ENCODE measurements around the gene TSPY1.
"Not testable (repeated sequence)": the region's sequence is repeated elsewhere in the genome, so short reads cannot be mapped to it uniquely, and the experiment has no call there.

Gene TSPY1, protein sequence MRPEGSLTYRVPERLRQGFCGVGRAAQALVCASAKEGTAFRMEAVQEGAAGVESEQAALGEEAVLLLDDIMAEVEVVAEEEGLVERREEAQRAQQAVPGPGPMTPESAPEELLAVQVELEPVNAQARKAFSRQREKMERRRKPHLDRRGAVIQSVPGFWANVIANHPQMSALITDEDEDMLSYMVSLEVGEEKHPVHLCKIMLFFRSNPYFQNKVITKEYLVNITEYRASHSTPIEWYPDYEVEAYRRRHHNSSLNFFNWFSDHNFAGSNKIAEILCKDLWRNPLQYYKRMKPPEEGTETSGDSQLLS

DNA sequence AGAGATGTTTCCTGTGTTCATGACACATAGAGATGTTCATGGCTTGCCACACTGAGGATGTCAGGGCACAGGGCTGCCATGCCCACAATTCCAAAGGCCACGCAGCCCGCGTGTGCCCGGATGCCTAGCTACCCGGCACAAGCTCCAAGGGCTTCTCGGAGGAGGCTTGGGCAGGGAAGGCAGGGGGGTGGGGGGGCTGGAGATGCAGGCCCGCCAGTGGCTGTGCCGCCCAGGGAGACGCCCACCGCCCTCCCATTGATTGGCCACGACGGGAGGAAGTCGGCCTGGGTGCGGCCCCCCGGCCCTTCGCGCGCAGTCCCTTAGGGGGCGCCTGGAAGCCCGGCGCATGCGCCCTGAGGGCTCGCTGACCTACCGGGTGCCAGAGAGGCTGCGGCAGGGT lies at the start of gene TSPY1:
Gene TSPY1 (plus strand): TSS at position 301 of the 400 bp plus-strand sequence. CDS start 46 bp downstream, at position 347.
- not testable (repeated sequence) for H3K9ac ChIP-seq (ENCODE audit: low read depth, low read length); H3K27ac ChIP-seq (ENCODE audit: low read depth, low read length)

DNA sequence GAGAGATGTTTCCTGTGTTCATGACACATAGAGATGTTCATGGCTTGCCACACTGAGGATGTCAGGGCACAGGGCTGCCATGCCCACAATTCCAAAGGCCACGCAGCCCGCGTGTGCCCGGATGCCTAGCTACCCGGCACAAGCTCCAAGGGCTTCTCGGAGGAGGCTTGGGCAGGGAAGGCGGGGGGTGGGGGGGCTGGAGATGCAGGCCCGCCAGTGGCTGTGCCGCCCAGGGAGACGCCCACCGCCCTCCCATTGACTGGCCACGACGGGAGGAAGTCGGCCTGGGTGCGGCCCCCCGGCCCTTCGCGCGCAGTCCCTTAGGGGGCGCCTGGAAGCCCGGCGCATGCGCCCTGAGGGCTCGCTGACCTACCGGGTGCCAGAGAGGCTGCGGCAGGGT lies 20.2 kb downstream of the TSPY1 start, which contains the start of gene TSPY9:
Gene TSPY9 (plus strand): TSS at position 301 of the 400 bp plus-strand sequence. CDS start 46 bp downstream, at position 347.
- not testable (repeated sequence) for H3K36me3 ChIP-seq (ENCODE audit: control insufficient read depth, insufficient read depth, low read length); H3K4me3 ChIP-seq (ENCODE audit: low read depth, low read length); H3K27me3 ChIP-seq (ENCODE audit: control insufficient read depth, insufficient read depth, low read length); H3K4me1 ChIP-seq (ENCODE audit: control insufficient read depth, insufficient read depth, low read length); H3K9me3 ChIP-seq (ENCODE audit: control insufficient read depth, insufficient read depth, low read length); H3K9ac ChIP-seq (ENCODE audit: low read depth, low read length); H3K27ac ChIP-seq (ENCODE audit: low read depth, low read length)

More for the DNA sequence above, at the start of gene TSPY1:
- H3K4me1 ChIP-seq (ENCODE audit: control insufficient read depth, insufficient read depth, low read length); H3K4me3 ChIP-seq (ENCODE audit: low read depth, low read length); H3K9me3 ChIP-seq (ENCODE audit: control insufficient read depth, insufficient read depth, low read length); H3K27me3 ChIP-seq (ENCODE audit: control insufficient read depth, insufficient read depth, low read length); H3K36me3 ChIP-seq (ENCODE audit: control insufficient read depth, insufficient read depth, low read length): not testable (repeated sequence)

- not testable (repeated sequence) for H3K27ac ChIP-seq (ENCODE audit: low read depth, low read length); H3K4me3 ChIP-seq (ENCODE audit: low read depth, low read length); H3K36me3 ChIP-seq (ENCODE audit: control insufficient read depth, insufficient read depth, low read length); H3K9ac ChIP-seq (ENCODE audit: low read depth, low read length); H3K4me1 ChIP-seq (ENCODE audit: control insufficient read depth, insufficient read depth, low read length); H3K9me3 ChIP-seq (ENCODE audit: control insufficient read depth, insufficient read depth, low read length); H3K27me3 ChIP-seq (ENCODE audit: control insufficient read depth, insufficient read depth, low read length)
These were observed 37.6 kb downstream of the TSPY1 start for GRCh38 chrY:9504396-9504795.

DNA sequence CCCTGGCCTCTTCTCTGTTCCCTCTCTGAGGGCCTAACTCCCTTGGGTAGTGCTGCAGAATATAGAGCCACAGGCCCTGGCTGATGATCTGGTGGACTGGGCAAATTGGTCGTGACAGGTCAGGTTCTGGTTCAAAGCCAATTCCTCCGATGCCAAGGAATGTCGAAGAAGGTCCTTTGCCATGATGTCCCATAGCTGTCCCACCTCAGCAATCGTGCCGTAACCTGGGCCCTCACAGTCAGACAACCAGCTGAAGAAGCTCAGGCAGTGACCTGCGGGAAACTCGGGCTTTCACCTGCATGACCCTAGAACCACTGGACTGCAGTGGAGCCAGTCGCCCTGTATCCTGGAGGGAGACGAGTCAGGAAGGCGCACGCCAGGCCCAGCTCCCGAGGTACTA lies 49.5 kb downstream of the TSPY1 start:
- H3K9me3 ChIP-seq (ENCODE audit: control insufficient read depth, insufficient read depth, low read length); H3K4me1 ChIP-seq (ENCODE audit: control insufficient read depth, insufficient read depth, low read length); H3K4me3 ChIP-seq (ENCODE audit: low read depth, low read length); H3K27ac ChIP-seq (ENCODE audit: low read depth, low read length); H3K9ac ChIP-seq (ENCODE audit: low read depth, low read length); H3K27me3 ChIP-seq (ENCODE audit: control insufficient read depth, insufficient read depth, low read length); H3K36me3 ChIP-seq (ENCODE audit: control insufficient read depth, insufficient read depth, low read length): not testable (repeated sequence)

Measured in HUES48 (cell line).